ENCODE measurements around the gene CAMTA1.

CAMTA1 gene

GRCh38 chr1:7387053-7387927, 602.0 kb downstream of the CAMTA1 start:
- DNase-seq (ENCODE audit: low read depth): no peak

- no peak for DNase-seq (ENCODE audit: low read depth)
Observed at GRCh38 chr1:7388141-7388487, 602.9 kb downstream of the CAMTA1 start.

- DNase-seq (ENCODE audit: low read depth): no peak
Observed at GRCh38 chr1:7388488-7389185, 603.4 kb downstream of the CAMTA1 start.

- DNase-seq (ENCODE audit: low read depth): no peak
Observed at GRCh38 chr1:7389201-7389905, 604.1 kb downstream of the CAMTA1 start.

- no peak for DNase-seq (ENCODE audit: low read depth)
Observed at GRCh38 chr1:7389906-7390603, 604.8 kb downstream of the CAMTA1 start.

GRCh38 chr1:7390604-7391000, 605.3 kb downstream of the CAMTA1 start:
- no peak for DNase-seq (ENCODE audit: low read depth)

GRCh38 chr1:7393136-7393535, 607.9 kb downstream of the CAMTA1 start:
- no peak for DNase-seq (ENCODE audit: low read depth)

- DNase-seq (ENCODE audit: low read depth): no peak
Observed at GRCh38 chr1:7395251-7395650, 610.0 kb downstream of the CAMTA1 start.

GRCh38 chr1:7398982-7399381, 613.7 kb downstream of the CAMTA1 start:
- no peak for DNase-seq (ENCODE audit: low read depth)

- DNase-seq (ENCODE audit: low read depth): no peak
Observed at GRCh38 chr1:7399514-7400125, 614.4 kb downstream of the CAMTA1 start.

- no peak for DNase-seq (ENCODE audit: low read depth)
Observed at GRCh38 chr1:7400566-7400965, 615.3 kb downstream of the CAMTA1 start.

GRCh38 chr1:7401814-7402547, 616.7 kb downstream of the CAMTA1 start:
- DNase-seq (ENCODE audit: low read depth): no peak

GRCh38 chr1:7402548-7402850, 617.2 kb downstream of the CAMTA1 start:
- no peak for DNase-seq (ENCODE audit: low read depth)

- DNase-seq (ENCODE audit: low read depth): no peak
Observed at GRCh38 chr1:7403265-7404045, 618.2 kb downstream of the CAMTA1 start.

- no peak for DNase-seq (ENCODE audit: low read depth)
Observed at GRCh38 chr1:7404046-7404742, 618.9 kb downstream of the CAMTA1 start.

- DNase-seq (ENCODE audit: low read depth): no peak
Observed at GRCh38 chr1:7405844-7406500, 620.7 kb downstream of the CAMTA1 start.

GRCh38 chr1:7406641-7407543, 621.6 kb downstream of the CAMTA1 start:
- no peak for DNase-seq (ENCODE audit: low read depth)

- DNase-seq (ENCODE audit: low read depth): no peak
Observed at GRCh38 chr1:7407544-7407895, 622.3 kb downstream of the CAMTA1 start.

All from stimulated activated CD8-positive, alpha-beta memory T cell treated with anti-CD3 and anti-CD28 coated beads, Interleukin-12 subunit alpha, Interleukin-12 subunit beta, amount 100 ng/mL, for 1 hour (primary cell).